HEK293T (cell line): Measurements from ENCODE around the gene CBFA2T3.

ENCODE experiments used
- ARNT ChIP-seq: fragments of 450-650 bp; IDR thresholded peaks from 2 replicates; pipeline ENCODE4 v1.6.1; 2017; ENCODE audit warnings: mild to moderate bottlenecking
- BHLHE40 ChIP-seq: fragments of 450-650 bp; IDR thresholded peaks from 2 replicates; pipeline ENCODE4 v1.6.1; 2016; ENCODE audit warnings: mild to moderate bottlenecking, moderate library complexity, borderline replicate concordance
- CTBP1 ChIP-seq: fragments of 450-650 bp; IDR thresholded peaks from 2 replicates; pipeline ENCODE4 v1.6.1; 2016; ENCODE audit warnings: borderline replicate concordance
- ELF4 ChIP-seq: fragments of 450-650 bp; IDR thresholded peaks from 2 replicates; pipeline ENCODE4 v1.6.1; 2017; ENCODE audit warnings: antibody characterized with exemption
- FOXK2 ChIP-seq: fragments of 450-650 bp; IDR thresholded peaks from 2 replicates; pipeline ENCODE4 v1.6.1; 2016; ENCODE audit warnings: mild to moderate bottlenecking
- FOXM1 ChIP-seq: fragments of 450-650 bp; IDR thresholded peaks from 2 replicates; pipeline ENCODE4 v1.6.1; 2017; ENCODE audit warnings: mild to moderate bottlenecking, borderline replicate concordance
- L3MBTL2 ChIP-seq: fragments of 450-650 bp; conservative IDR thresholded peaks from 2 replicates; pipeline ENCODE4 v1.6.1; 2016; ENCODE audit warnings: mild to moderate bottlenecking
- LEF1 ChIP-seq: fragments of 450-650 bp; IDR thresholded peaks from 2 replicates; pipeline ENCODE4 v1.6.1; 2017; ENCODE audit warnings: mild to moderate bottlenecking, borderline replicate concordance
- NFRKB ChIP-seq: fragments of 450-650 bp; IDR thresholded peaks from 2 replicates; pipeline ENCODE4 v1.6.1; 2016; ENCODE audit warnings: mild to moderate bottlenecking, moderate library complexity
- SP1 ChIP-seq: fragments of 450-650 bp; IDR thresholded peaks from 2 replicates; pipeline ENCODE4 v1.6.1; 2017
- SUZ12 ChIP-seq: fragments of 450-650 bp; IDR thresholded peaks from 2 replicates; pipeline ENCODE4 v1.6.1; 2016; ENCODE audit warnings: mild to moderate bottlenecking
- TARDBP ChIP-seq: fragments of 450-650 bp; IDR thresholded peaks from 2 replicates; pipeline ENCODE4 v1.6.1; 2016
- ZNF384 ChIP-seq: fragments of 450-650 bp; IDR thresholded peaks from 2 replicates; pipeline ENCODE4 v1.6.1; 2016
- TF ChIP-seq, protein P1 (sequence below): fragments of 450-650 bp; IDR thresholded peaks from 2 replicates; pipeline ENCODE4 v1.6.1; 2016

DNA sequence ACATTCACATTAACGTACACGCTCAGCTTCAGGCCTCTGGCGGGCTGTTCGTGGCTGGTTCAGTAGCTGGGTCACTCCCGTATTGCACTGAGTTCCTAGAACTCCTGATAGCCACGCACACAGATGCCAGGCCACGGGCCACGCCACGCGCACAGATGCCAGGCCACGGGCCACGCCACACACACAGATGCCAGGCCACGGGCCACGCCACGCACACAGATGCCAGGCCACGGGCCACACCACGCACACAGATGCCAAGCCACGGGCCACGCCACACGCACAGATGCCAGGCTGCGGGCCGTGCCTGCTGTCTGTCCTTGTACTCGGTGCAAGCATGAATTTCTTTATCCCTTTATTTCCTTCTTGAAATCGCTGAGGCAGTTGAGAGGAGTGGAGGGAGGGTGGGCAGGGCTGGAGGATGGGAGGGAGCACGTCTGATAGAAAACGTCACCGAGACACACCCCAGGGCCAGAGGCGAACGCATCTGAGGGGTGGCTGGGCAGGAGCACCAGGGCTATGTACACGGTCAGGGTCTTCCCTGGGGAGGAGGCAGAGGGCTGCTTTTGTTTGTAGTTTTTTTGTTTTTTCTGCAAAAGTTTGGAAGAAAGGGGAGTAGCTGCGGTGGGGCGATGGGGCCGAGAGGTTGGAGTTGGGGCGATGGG, 101.9 kb downstream of the CBFA2T3 start:
- TF ChIP-seq BHLHE40 = no peak
- no peak for TF ChIP-seq ZNF384
- TF ChIP-seq ARNT = no peak
- no peak for TF ChIP-seq L3MBTL2
- no peak for TF ChIP-seq TARDBP
- no peak for TF ChIP-seq NFRKB
- no peak for TF ChIP-seq ELF4
- TF ChIP-seq FOXM1 = no peak
- no peak for TF ChIP-seq SUZ12
- no peak for TF ChIP-seq FOXK2
- no peak for TF ChIP-seq SP1
- TF ChIP-seq, protein P1, sequence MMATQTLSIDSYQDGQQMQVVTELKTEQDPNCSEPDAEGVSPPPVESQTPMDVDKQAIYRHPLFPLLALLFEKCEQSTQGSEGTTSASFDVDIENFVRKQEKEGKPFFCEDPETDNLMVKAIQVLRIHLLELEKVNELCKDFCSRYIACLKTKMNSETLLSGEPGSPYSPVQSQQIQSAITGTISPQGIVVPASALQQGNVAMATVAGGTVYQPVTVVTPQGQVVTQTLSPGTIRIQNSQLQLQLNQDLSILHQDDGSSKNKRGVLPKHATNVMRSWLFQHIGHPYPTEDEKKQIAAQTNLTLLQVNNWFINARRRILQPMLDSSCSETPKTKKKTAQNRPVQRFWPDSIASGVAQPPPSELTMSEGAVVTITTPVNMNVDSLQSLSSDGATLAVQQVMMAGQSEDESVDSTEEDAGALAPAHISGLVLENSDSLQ = no peak
- TF ChIP-seq LEF1 = no peak
- TF ChIP-seq CTBP1 = no peak
